Measurements from ENCODE around the gene ELF4.

GRCh38 chrX:130082244-130083106, 27.8 kb downstream of the ELF4 start:
- TF ChIP-seq TOX (CRISPR knock-in tag; IDR thresholded peaks at IDR 0.05; ENCODE audit: borderline replicate concordance) (no peak), CSDC2 (CRISPR knock-in tag; IDR thresholded peaks at IDR 0.05) (no peak), ZFP3 (CRISPR knock-in tag; IDR thresholded peaks at IDR 0.05) (no peak)
- TF ChIP-seq, protein P1, sequence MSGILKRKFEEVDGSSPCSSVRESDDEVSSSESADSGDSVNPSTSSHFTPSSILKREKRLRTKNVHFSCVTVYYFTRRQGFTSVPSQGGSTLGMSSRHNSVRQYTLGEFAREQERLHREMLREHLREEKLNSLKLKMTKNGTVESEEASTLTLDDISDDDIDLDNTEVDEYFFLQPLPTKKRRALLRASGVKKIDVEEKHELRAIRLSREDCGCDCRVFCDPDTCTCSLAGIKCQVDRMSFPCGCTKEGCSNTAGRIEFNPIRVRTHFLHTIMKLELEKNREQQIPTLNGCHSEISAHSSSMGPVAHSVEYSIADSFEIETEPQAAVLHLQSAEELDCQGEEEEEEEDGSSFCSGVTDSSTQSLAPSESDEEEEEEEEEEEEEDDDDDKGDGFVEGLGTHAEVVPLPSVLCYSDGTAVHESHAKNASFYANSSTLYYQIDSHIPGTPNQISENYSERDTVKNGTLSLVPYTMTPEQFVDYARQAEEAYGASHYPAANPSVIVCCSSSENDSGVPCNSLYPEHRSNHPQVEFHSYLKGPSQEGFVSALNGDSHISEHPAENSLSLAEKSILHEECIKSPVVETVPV (CRISPR knock-in tag; IDR thresholded peaks at IDR 0.05): no peak
